HG03097 (cell line): Measurements from ENCODE around the gene STX1B.
"Not testable (repeated sequence)": the region's sequence is repeated elsewhere in the genome, so short reads cannot be mapped to it uniquely, and the experiment has no call there.

Experiments used
- ATAC-seq: cut with Tn5 transposase; IDR thresholded peaks from one replicate; pipeline ENCODE4 v1.9.1; 2021; ENCODE audit not compliant: unreplicated experiment, low FRiP score

Gene STX1B

DNA sequence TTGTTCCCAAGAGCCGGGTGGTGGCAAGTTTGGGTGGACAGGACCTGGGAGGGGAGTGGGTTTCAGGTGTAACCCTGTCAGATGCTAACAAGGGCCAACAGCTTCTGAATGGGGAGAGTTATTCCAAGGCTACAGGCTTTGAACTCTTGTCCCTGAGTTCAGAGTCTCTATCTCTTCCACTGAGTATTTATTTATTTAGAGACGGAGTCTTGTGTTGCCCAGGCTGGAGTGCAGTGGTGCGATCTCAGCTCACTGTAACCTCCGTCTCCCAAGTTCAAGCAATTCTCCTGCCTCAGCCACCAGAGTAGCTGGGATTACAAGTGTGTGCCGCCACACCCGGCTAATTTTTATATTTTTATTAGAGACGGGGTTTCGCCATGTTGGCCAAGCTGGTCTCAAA is 55.4 kb downstream of the STX1B start:
- no peak for ATAC-seq

DNA sequence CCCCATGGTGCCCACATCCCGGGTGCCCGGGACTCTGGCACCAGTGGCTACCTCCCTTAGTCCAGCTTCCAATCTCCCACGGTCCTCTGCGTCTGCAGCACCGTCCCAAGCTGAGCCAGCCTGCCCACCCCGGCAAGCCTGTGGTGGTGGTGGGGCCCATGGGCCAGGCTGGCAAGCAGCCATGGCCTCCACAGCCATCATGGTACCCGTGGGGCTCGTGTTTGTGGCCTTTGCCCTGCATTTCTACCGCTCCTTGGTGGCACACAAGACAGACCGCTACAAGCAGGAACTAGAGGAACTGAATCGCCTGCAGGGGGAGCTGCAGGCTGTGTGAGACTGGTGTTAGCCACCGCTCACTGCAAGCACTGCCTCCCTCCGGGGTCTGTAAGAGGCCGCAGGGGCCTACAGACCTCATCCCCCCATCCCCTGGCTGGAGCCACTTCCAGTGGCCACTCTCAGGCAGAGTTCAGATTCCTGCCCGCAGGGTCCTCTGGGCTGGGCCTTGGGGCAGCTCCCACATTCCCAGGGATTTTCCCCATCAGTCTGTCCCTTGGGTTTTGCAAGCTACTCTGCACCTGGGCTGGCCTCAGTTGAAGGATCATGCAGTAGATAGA is 56.8 kb downstream of the STX1B start:
- no peak for ATAC-seq

- no peak for ATAC-seq
Measured at GRCh38 chr16:30953111-30953510, 57.3 kb downstream of the STX1B start.

DNA sequence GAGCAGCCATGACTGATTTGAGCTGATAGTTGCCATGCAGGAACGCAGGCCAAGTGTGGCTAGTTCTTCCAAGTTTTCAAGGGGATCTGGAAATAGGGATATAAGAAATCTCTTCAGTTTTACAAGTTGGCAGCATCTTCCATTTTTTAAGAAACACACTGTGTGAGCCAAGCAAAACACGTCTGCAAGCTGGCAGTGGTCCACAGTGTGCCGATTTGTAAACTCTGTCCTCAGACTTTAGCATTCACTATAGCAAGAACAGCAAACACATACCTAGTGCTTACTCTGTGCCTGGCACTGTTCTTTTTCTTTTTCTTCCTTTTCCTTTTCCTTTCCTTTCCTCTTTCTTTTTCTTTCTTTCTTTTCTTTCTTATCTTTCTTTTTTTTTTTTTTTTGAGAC is 58.7 kb downstream of the STX1B start:
- no peak for ATAC-seq

GRCh38 chr16:30951193-30951592 is 59.2 kb downstream of the STX1B start:
- ATAC-seq, result no peak

DNA sequence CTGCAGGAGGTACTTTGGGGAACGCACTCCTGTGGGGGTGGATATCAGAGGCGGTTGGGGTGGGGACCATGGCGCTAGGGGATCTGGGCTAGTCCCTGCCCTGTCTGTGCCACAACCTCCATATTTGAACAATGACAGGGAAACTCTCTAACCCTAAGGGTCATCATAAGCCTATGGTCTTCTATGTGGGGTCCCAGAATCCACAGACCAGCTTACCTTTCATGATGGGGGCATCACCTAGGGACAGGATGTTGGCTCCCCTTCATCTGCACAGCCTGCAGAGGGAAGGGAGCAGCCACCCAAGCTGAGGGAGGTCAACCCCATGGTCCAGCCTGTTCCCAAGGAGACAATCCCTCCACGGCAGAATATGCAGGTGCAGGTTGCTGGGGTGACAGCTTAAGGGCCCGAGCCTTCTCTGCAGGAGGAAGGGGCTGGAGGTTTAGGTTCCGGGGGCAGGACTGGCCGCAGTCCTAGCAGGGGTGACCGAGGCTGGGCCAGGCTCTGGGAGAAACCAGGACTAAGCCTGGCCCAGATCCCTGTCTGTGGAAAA is 59.8 kb downstream of the STX1B start:
- ATAC-seq, result no peak

- ATAC-seq, result no peak
Measured at GRCh38 chr16:30949650-30950515, 60.6 kb downstream of the STX1B start.

- ATAC-seq, result peak; percentile 47
Measured at GRCh38 chr16:30948667-30949649, 61.5 kb downstream of the STX1B start, which contains the start of gene ORAI3. Gene ORAI3, plus strand, starts transcription at chr16:30949068. Its CDS starts 222 bp downstream, at chr16:30949290.

- no peak for ATAC-seq
Measured at GRCh38 chr16:30947859-30948666, 62.4 kb downstream of the STX1B start.

- ATAC-seq, result no peak
Measured at GRCh38 chr16:30947541-30947858, 62.9 kb downstream of the STX1B start.

- no peak for ATAC-seq
Measured at GRCh38 chr16:30946671-30947540, 63.5 kb downstream of the STX1B start.

- no peak for ATAC-seq
Measured at GRCh38 chr16:30944352-30944751, 66.1 kb downstream of the STX1B start.

DNA sequence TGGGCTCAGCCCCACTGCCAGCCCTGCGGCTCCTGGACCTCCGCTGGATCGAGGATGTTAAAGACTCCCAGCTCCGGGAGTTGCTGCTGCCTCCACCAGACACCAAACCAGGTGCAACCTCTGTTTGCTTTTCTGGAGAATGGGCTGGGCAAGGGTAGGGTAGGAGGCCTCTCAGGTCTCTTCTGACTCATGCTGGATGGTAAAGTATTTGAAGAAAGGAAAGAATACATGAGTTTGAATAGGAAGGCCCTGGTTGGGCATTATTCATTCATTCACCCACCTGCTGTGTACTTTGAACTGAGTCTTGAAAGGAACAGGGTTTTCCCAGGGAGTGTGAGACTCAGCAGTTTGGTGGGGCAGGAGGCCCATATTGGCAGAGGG is 68.0 kb downstream of the STX1B start:
- no peak for ATAC-seq

- peak; percentile 64 for ATAC-seq
Measured at GRCh38 chr16:30941600-30942425, 68.6 kb downstream of the STX1B start.

DNA sequence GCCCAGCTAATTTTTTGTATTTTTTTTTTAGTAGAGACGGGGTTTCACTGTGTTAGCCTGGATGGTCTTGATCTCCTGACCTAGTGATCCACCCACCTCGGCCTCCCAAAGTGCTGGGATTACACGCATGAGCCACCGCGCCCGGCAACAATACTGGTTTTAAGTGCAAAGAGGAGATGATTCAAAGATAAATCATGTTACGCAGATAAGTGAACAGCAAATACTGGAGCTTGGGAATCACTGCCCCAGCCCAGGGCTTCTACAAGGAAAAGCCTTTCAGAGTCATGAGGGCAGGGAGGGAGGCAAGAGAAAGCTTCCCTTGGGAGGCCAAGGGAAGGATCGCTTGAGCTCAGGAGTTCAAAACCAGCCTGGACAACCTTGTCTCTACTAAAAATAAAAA is 70.9 kb downstream of the STX1B start:
- not testable (repeated sequence) for ATAC-seq
